GM18873 (cell line): ENCODE data around the gene TBL3.

Experiments
- ATAC-seq: cut with Tn5 transposase; IDR thresholded peaks from one replicate; pipeline ENCODE4 v1.9.1; 2021; ENCODE audit warnings: mild to moderate bottlenecking, moderate library complexity, moderate number of reproducible peaks; ENCODE audit not compliant: unreplicated experiment, low FRiP score

Gene TBL3

DNA sequence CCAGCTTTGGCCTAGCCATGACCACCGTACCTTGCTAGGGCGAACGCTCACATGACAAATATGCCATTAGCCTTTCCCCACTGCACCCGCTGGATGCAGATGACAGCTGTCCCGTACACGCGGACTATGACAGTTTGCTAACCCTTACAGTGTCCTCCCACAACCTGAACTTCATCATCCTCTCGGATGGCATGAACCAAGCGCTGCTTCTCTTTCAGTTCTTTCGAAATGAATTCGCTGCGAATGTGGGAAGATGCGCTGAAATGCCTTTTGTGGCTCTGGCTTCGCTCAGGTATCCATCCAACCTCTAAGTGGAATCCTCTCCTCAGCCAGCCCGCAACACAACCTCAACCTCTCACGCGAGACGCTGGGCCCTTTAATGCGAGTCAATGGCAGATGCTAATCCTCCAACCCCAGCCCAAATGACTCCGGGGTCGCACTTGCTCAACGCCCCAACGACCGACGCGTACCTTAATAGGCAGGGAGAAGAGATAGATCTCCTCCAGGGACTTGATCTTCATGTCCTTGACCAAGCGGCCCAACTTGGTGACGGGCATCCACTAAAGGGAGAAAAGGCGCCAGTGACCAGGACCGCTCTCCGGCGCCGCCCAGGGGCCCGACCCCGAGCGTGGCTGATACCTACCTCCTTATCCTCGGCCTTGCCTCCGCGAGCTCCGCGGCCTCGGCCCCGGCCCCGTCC is 7.9 kb upstream of the TBL3 start:
- ATAC-seq = peak; percentile 2

DNA sequence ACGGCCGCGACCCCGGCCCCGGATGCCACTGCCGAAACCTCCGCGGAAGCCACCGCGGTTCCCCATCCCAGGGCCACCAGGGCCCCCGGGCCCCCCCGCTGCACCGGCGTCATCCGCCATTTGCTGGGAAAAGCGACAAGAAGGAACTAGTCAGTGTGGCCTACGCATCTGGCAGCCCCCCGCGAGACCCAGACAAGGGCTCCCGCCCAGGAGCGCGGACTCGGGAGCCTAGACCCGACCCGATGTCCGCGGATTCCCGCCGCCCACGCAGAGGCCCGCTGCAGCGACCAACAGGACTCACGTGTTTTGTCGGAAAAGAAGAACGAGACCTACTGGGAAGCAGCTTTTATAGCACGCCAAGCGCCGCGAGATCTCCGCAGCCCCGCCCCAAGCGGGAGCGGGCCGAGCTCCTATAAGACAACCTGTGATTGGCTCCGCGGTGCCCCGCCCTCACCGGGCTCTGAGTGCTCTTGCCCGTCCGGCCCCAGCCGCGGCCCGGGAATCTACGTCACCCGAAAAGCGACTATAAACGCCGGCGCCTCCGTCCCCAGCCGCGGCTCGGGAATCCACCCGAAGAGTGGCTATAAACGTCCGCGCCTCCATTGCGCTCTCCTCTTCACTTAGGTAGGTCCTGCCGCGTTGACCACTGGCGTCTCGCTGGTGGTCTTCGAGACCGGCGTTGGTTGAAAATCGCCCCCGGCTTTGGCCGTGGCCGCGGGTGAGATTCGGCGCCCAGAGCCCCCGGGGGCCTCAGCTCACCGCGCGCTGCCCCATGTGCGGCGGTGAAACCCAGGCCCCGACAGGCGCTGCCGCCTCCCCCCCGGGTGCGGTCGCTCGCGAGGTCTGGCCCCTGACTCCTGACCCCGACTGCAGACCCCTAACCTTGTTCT is 7.1 kb upstream of the TBL3 start, which contains the start of gene RPS2:
Gene RPS2 (minus strand): TSS at position 321 of the 890 bp plus-strand sequence. CDS start 201 bp downstream, at position 120.
- ATAC-seq = peak; percentile 73

DNA sequence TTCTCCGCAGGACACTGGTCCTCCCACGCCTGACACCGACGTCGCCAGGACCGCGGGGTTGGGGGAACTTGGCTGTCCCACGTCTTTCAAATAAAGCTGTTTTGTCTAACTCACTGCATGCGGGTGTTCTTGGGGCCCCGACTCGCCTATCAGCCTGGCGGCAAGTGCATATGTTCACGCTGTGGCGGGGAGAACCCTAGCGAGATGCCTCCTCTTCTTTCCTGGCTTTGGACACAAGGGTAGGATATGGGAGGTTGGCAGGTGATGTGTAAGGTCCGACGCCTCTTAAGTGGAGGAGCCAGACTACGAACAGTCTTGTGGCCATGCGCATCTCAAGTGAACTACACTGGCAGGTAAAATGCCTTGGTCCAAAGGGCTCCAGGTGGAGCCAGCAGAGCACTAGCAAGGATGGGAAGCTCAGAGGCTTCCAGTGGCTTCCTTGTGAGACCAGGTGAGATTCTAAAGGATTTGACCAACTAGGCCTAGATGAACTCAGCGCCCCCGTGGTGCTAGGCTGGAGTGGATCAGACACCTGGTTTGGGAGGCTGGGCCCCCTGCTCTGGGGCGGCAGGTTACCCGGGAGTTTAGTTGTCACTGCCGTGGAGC is 6.4 kb upstream of the TBL3 start:
- no peak for ATAC-seq

DNA sequence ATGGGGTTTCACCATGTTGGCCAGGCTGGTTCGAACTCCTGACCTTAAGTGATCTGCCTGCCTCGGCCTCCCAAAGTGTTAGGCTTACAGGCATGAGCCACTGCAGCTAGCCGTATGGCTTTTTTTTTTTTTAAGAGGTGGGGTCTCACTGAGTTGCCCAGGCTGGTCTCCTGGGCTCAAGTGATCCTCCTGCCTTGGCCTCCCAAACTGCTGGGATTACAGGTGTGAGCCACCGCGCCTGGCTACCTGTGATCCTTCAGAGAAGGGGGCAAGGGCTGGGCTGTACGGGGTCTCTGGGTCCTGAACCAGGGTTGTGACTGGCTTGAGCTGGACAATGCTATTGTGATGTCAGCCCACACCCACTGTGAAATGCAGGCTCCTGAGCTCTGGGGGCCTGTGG is 5.4 kb upstream of the TBL3 start, which contains the start of gene RNF151:
Gene RNF151 (plus strand): TSS at position 397 of the 400 bp plus-strand sequence. CDS start 26 bp downstream, outside the sequence.
- no peak for ATAC-seq

DNA sequence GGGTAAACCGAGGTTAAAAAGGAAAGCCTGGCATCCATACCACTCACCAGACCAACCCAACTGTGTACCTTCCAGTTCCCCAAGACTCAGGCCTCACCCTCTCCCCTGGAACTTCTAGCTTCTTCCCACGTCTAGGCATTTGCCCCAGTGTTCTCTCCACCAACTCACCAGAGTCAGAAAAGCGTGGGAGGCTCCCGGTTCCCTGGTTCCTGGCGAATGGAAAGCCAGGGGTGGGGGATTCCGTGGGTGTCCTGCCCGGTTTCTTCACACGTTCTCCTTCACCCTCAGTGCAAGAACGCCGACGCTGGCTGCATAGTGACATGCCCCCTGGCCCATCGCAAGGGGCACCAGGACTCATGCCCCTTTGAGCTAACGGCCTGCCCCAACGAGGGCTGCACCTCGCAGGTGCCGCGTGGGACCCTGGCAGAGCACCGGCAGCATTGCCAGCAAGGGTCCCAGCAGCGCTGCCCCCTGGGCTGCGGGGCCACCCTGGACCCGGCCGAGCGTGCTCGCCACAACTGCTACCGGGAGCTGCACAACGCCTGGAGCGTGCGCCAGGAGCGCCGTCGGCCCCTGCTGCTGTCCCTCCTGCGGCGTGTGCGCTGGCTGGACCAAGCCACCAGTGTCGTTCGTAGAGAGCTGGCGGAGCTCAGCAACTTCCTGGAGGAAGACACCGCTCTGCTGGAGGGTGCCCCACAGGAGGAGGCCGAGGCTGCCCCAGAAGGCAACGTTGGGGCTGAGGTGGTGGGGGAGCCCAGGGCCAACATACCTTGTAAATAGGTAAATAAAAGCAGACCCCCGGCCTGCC is 3.5 kb upstream of the TBL3 start:
- ATAC-seq = no peak

DNA sequence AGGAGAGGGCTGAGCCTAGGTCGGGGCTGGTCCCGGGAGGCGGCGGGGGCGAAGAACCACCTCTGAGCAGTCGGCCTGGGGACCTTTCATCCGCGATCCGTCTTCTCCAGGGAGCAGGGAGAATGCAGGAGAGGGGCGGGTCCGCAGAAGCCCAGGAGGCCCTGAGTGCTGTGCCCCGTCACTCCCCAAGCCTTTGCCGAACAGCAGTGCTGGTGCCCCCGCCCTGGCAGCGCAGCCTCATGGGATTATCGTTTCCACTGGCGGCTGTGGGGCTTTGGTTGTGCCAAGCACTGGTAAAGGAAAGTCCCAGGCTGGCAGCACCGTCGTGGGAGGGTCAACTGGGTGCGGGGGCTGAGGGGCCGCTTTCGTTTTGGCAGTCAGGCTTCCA is 631 bp downstream of the TBL3 start:
- no peak for ATAC-seq

DNA sequence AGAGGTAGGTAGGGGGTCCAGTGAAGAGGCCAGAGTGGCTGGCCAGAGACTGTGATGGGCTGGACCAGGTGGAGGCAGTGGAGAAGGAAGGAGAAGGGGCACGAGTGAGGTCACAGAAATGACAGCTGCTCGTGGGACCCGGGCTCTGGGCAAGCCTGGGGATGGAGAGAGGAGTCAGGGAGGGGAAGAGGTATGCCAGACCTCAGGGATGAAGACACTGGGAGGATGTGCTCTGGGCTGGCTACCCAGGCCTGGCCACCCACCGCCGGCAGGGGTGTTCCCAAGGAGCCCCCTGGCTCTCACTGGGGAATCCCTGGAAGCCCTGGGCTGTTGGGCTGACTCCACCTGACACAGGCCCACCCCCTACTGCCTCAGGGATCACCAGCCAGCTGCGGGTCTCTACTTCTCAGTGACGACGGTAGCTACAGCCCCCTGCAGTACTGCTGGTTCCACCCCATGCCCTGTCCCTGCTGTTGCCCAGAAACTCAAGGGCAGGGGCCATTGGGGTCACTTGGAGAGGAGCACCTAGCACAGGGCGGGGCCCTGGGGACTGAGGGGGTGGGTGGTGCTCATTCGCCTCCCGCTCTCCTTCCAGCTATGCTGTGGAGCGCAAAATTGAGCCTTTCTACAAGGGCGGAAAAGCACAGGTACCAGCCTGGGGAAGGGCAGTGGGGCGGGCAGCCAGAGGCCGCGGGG is 1.8 kb downstream of the TBL3 start:
- no peak for ATAC-seq

DNA sequence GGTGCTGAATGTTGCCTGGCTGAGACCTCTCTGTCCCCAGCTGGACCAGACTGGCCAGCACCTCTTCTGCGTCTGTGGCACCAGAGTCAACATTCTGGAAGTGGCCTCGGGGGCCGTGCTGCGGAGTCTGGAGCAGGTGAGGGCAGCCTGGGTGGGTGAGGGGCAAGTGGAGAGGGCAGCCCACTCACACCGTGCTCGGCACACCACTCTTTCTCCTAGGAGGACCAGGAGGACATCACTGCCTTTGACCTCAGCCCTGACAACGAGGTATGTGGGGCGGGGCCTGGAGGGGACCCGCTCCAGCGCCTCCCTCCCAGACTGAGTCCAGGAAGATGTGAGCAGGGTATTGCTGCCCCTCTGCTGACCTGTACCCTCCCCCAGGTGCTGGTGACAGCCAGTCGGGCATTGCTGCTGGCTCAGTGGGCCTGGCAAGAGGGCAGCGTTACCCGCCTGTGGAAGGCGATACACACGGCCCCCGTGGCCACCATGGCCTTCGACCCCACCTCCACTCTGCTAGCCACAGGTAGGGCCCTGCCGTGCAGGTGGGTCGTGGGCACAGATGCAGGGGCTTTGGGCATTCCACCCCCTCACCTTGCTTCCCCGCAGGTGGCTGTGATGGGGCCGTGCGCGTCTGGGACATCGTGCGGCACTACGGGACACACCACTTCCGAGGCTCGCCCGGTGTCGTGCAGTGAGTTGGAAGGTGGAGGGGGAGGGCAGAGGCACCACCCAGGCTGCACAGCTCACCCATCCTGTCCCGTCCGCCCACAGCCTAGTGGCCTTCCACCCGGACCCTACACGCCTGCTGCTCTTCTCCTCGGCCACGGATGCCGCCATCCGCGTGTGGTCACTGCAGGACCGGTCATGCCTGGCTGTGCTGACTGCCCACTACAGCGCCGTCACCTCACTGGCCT is 2.6 kb downstream of the TBL3 start:
- ATAC-seq = no peak

DNA sequence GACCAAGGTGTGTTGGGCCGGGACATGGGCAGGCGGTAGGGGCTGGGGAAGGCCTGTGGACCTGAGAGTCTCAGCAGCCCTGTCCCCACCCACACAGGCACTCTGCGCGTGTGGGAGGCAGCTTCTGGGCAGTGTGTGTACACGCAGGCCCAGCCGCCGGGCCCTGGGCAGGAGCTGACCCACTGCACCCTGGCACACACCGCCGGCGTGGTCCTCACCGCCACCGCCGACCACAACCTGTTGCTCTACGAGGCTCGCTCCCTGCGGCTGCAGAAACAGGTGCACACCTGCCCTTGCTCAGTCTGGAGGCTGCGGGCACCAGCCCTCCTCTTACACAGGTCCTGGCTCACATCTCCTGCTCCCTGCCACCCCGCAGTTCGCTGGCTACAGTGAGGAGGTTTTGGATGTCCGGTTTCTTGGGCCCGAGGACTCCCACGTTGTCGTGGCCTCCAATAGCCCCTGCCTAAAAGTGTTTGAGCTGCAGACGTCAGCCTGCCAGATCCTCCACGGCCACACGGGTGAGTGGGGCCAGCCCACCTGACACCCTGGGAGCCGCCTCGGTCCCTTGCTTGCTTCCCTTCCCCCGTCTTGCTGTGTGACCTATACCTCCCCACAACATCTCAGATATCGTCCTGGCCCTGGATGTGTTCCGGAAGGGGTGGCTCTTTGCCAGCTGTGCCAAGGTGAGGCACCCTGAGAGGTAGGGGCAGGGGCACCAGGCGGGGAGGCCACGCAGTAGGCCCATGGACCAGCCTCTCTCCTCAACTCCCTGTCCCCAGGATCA is 3.8 kb downstream of the TBL3 start:
- ATAC-seq = no peak

DNA sequence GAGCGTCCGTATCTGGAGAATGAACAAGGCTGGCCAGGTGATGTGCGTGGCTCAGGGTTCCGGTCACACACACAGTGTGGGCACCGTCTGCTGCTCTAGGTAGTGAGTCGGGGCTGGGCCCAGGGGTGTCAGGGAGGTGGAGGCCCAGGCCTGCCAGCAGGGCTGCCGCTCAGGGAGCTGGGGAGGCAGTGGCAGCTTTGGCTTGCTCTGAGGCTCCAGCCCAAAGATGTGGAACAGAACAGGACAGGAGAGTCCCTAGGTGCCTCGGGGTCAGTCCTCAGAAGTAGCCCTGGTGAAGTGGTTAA is 4.3 kb downstream of the TBL3 start:
- no peak for ATAC-seq

DNA sequence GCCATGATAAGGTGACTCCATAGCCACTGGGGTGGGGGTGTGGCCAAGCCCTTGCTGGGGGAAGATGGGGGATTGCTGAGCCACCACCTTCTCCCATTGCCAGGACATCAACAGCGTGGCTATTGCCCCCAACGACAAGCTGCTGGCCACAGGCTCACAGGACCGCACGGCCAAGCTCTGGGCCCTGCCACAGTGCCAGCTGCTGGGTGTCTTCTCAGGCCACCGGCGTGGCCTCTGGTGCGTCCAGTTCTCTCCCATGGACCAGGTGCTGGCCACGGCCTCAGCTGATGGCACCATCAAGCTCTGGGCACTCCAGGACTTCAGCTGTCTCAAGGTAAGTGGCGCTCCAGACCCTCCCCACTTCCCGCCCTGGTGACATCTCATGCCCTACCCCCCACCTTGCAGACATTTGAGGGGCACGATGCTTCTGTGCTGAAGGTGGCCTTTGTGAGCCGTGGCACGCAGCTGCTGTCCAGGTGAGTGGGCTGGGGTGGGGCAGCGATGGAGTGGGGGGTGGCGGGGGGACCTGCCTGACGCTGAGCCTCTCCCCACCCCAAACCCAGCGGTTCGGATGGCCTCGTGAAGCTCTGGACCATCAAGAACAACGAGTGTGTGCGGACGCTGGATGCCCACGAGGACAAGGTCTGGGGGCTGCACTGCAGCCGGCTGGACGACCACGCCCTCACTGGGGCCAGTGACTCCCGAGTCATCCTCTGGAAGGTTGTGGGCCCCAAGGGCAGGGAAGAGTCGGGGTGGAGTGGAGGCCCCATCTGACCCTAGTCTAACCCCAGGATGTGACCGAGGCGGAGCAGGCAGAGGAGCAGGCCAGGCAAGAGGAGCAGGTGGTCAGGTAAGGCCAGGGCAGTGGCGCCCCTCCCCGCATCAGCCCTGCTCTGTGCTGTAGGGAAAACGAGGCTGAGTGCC is 5.4 kb downstream of the TBL3 start:
- ATAC-seq = no peak

DNA sequence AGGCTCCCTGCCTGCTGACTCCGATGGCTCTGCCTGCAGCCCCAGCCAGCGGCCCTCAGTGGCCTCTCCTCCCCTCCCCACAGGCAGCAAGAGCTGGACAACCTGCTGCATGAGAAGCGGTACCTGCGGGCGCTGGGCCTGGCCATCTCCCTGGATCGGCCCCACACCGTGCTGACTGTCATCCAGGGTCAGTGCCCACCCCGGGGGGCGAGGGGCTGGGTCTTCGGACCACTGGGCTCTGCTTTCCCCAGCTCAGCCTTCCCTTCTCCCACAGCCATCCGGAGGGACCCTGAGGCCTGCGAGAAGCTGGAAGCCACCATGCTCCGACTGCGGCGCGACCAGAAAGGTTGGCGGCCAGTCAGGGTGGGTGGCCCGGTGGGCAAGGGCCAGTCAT is 6.0 kb downstream of the TBL3 start:
- no peak for ATAC-seq

DNA sequence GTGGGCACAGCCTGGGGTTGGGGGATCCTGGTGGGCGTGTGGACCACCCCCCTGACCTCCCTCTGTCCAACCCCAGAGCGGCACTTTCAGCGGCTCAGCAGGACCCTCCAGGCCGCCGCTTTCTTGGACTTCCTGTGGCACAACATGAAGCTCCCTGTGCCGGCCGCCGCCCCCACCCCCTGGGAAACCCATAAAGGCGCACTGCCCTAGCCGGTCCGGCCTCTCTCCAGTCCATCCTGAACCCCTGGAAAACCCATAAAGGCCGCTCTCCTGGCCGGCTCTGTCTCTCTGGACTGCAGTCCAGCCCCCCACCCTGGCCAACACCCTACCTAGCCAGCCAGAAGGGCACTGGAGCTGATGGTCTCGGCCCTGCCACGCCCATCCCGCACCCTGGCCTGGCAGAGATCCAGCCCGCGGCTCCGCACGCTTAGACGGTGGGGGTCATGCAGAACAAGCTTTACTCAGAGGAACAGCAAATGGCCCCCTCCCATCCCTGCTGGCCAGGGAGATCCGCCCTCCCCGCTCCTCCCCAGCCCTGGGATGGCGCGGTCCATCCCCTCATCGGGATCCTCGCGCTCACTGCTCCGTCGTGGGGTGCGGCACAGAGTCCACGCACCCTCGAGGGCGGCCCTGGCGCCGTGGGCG is 6.7 kb downstream of the TBL3 start:
- no peak for ATAC-seq

DNA sequence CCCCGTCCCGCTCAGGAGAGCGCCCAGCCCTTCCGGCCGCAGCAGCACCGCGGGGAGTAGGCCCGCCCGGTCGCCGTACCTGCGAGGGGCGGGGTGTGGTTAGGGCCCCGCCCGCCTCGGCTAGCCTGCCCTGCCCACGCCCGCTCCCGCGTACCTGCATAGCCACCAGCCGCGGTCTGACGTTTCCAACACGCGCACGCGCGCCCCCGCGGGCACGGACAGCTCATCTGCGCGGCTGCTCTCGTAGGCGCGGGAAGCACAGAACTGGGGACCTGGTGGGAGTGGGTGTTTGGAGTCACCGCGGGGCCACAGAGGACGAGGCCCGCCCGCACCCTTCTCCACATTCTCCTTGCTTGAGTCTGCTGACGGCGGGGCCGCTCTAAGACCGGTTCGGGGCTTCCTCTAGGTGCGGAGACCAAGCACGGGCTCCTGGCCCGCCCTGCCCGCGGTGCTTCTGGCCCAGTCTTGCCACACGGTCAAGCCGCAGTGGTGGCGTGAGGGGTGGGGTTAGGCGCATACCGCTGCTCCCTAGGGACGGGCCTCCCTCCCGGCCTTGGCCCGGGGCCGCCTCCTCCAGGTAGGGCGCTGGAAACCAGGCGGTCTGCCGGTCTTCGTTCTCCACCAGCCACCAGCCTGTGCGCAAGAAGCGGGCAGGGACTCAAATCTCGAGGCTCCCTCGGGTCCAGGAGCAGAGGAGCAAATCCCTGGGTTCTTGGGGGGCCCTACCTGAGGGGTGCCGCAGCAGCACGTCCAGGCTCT is 7.6 kb downstream of the TBL3 start:
- no peak for ATAC-seq

DNA sequence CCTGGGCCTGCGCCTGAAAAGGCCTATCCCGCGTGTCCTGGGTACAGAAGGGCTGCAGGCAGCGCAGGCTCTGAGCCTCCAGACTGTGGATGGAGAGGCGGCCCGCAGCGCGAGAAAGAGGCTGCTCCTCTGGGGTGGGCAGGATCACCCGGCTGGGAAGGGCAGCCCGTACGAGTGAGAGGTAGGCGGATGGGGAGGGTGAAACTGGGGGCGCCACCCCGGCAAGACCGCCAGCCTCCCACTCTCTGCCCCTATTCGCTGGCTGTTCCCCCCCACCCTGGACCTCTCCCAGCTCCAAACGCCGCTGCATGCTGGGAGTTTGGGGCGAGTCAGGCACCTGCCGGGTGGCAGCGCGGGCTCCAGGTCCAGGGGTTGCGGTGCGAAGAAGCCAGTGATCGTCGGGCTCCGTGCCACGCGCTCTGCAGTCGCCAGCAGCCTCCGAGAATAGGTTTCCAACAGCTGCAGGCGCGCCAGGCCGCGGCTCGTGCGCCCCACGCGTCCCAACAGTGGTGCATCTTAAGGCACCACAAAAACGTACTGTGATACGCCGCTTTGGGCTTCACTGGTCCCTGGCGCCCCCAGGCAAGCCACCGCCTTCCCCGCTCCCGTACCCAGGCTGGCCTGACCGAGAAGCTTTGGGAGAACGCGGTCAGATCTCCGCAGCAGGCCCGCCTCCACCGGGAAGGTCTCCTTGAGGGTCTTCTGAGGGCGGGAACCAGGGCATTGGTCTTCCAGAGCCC is 8.3 kb downstream of the TBL3 start:
- no peak for ATAC-seq
